Measurements from ENCODE around the gene NUDT7.

GRCh38 chr16:77758508-77758907 lies 36.2 kb downstream of the NUDT7 start:
- TF ChIP-seq CTCF (IDR thresholded peaks at IDR 0.05) (no peak), POLR2A (IDR thresholded peaks at IDR 0.05) (no peak)

All from esophagus squamous epithelium (tissue), 4 donors.